GM23248 (cell line): ENCODE results near the gene SUFU. TPM values are rescaled to one million over a fixed set of nuclear protein-coding genes. Genes with fewer than 3 reads are reported as not detected.
A peak's percentile ranks its signal among the peaks of the same experiment; 100 is the strongest.

Experiments used
- DNase-seq: peaks from one replicate; pipeline ENCODE4 v3.0.0-alpha.2; 2015
- H2AFZ ChIP-seq: fragments of 200-600 bp; sonication (generic); 2 replicates; pipeline ENCODE4 v1.6.1; 2016; ENCODE audit warnings: antibody characterized with exemption
- H3F3A ChIP-seq: fragments of 200-600 bp; sonication (generic); 2 replicates; pipeline ENCODE4 v1.6.1; 2016; ENCODE audit warnings: mild to moderate bottlenecking, antibody characterized with exemption, mixed run types; ENCODE audit not compliant: insufficient read depth
- H3K27ac ChIP-seq: fragments of 200-600 bp; sonication (generic); 2 replicates; pipeline ENCODE4 v1.5.1; 2016; ENCODE audit warnings: mild to moderate bottlenecking
- H3K27me3 ChIP-seq: fragments of 200-600 bp; sonication (generic); replicated peaks from 2 replicates; pipeline ENCODE4 v1.6.1; 2016; ENCODE audit warnings: mild to moderate bottlenecking; ENCODE audit not compliant: insufficient read depth
- H3K36me3 ChIP-seq: fragments of 200-600 bp; sonication (generic); 2 replicates; pipeline ENCODE4 v1.6.1; 2016; ENCODE audit warnings: low read depth, mild to moderate bottlenecking
- H3K4me1 ChIP-seq: fragments of 200-600 bp; sonication (generic); 2 replicates; pipeline ENCODE4 v1.6.1; 2016; ENCODE audit warnings: mild to moderate bottlenecking; ENCODE audit not compliant: insufficient read depth
- H3K4me2 ChIP-seq: fragments of 200-600 bp; sonication (generic); one replicate; pipeline ENCODE4 v1.6.1; 2016; ENCODE audit warnings: mild to moderate bottlenecking; ENCODE audit not compliant: unreplicated experiment
- H3K4me3 ChIP-seq: fragments of 200-600 bp; sonication (generic); 2 replicates; pipeline ENCODE4 v1.5.1; 2016; ENCODE audit warnings: mild to moderate bottlenecking
- H3K79me2 ChIP-seq: fragments of 200-600 bp; sonication (generic); 2 replicates; pipeline ENCODE4 v1.6.1; 2016; ENCODE audit warnings: mild to moderate bottlenecking; ENCODE audit not compliant: insufficient read depth
- H3K9ac ChIP-seq: fragments of 200-600 bp; sonication (generic); 2 replicates; pipeline ENCODE4 v1.6.1; 2016; ENCODE audit warnings: mild to moderate bottlenecking
- H3K9me2 ChIP-seq: fragments of 200-600 bp; sonication (generic); 2 replicates; pipeline ENCODE4 v1.6.1; 2016; ENCODE audit warnings: mixed run types, mild to moderate bottlenecking, moderate library complexity; ENCODE audit not compliant: insufficient read depth
- H3K9me3 ChIP-seq: fragments of 200-600 bp; sonication (generic); one replicate; pipeline ENCODE4 v1.6.1; 2017; ENCODE audit warnings: low read depth
- H4K20me1 ChIP-seq: fragments of 200-600 bp; sonication (generic); 2 replicates; pipeline ENCODE4 v1.6.0; 2016; ENCODE audit not compliant: insufficient read depth
- EZH2 ChIP-seq: fragments of 200-600 bp; sonication (generic); IDR thresholded peaks from 2 replicates; pipeline ENCODE4 v1.6.1; 2018; ENCODE audit warnings: antibody characterized with exemption, mild to moderate bottlenecking; ENCODE audit not compliant: insufficient read depth, poor library complexity, severe bottlenecking
- EZH2phosphoT487 ChIP-seq: fragments of 200-600 bp; sonication (generic); IDR thresholded peaks from 2 replicates; pipeline ENCODE4 v1.6.1; 2018; ENCODE audit warnings: antibody characterized with exemption, moderate library complexity, mild to moderate bottlenecking, low read depth; ENCODE audit not compliant: insufficient read depth
- WGBS, 2 experiments: methylation state at CpG; one replicate each; pipeline ENCODE4 v1.1.6; 2015 to 2017; ENCODE audit warnings: low lambda C conversion rate in 2 of 2, low coverage in 1 of 2; ENCODE audit errors: missing lambda C conversion rate in 2 of 2; 5-methylcytosine and 5-hydroxymethylcytosine counted together
- in situ Hi-C: fragments of 300-500 bp; cut with MboI; formaldehyde crosslinking; loops from 2 replicates; pipeline ENCODE4 v1.15.0; 2020
- polyA plus RNA-seq: library from polyadenylated mRNA; unstranded; fragments of >200 nt; fragmentation: Nextera tagmentation; extraction: Ambion mirVana; gene quantifications from 2 replicates; pipeline ENCODE4 v1.2.1, GENCODE V29; 2016
- total RNA-seq: library from RNA; depleted of rRNA; stranded (reverse); fragments of >200 nt; shearing (Covaris generic); gene quantifications from 2 replicates; pipeline ENCODE4 v1.2.3, GENCODE V29; 2014

SUFU gene
- total and polyA plus RNA-seq, 2 experiments from 2014 or later: 3.1 to 5.0 TPM

- Histone ChIP-seq H3K9me2 (no peaks in the 10 kb centered on the region), H3K79me2 (peaks cover 19% of the 10 kb centered on the region), H3K4me2 (no peak overlapping the region), H3K9me3 (no peaks in the 10 kb centered on the region), H3F3A (peaks cover 13% of the 10 kb centered on the region; the same call in 1 of the 2 replicates), H3K9ac (no peak overlapping the region), H3K4me1 (no peaks in the 10 kb centered on the region), H4K20me1 (no peaks in the 10 kb centered on the region), H2AFZ (no peak overlapping the region), H3K27me3 (no peaks in the 10 kb centered on the region), H3K36me3 (peaks cover 40% of the 10 kb centered on the region), H3K4me3 (no peak overlapping the region), H3K27ac (no peak overlapping the region)
- WGBS, 2 experiments: 82 to 83% methylated on average over 17 to 18 of the region's 18 CpGs
- no peak for TF ChIP-seq EZH2
- TF ChIP-seq EZH2phosphoT487: no peak
- DNase-seq: no peak
- in situ Hi-C loops: no loop called here
Measured at GRCh38 chr10:102485093-102485784, 18.5 kb upstream of the SUFU start.

- Histone ChIP-seq H3K4me3 (no peak overlapping the region), H3K9me2 (no peaks in the 10 kb centered on the region), H3K4me2 (no peak overlapping the region), H3K79me2 (peaks cover 78% of the 10 kb centered on the region), H3K27me3 (no peaks in the 10 kb centered on the region), H3K9me3 (no peaks in the 10 kb centered on the region), H3K9ac (no peak overlapping the region), H4K20me1 (no peaks in the 10 kb centered on the region), H2AFZ (no peak overlapping the region), H3F3A (no peaks in the 10 kb centered on the region), H3K27ac (no peak overlapping the region), H3K4me1 (peaks cover 7% of the 10 kb centered on the region), H3K36me3 (peaks cover 18% of the 10 kb centered on the region)
- DNase-seq: no peak
- in situ Hi-C loops: no loop called here
- TF ChIP-seq EZH2: no peak
- TF ChIP-seq EZH2phosphoT487: no peak
- 67 to 78% methylated on average over 4 of the region's 4 CpGs for WGBS, 2 experiments
Measured at GRCh38 chr10:102491136-102491535, 12.6 kb upstream of the SUFU start.

GRCh38 chr10:102492344-102492939 lies 11.3 kb upstream of the SUFU start:
- no peaks in the 10 kb centered on the region for H3K9me2 ChIP-seq
- no peak for DNase-seq
- 90% methylated on average over 6 to 7 of the region's 7 CpGs for WGBS, 2 experiments
- peaks cover 12% of the 10 kb centered on the region for H3K36me3 ChIP-seq
- peaks cover 91% of the 10 kb centered on the region for H3K79me2 ChIP-seq
- no peaks in the 10 kb centered on the region for H3K27me3 ChIP-seq
- no peak overlapping the region for H3K4me2 ChIP-seq
- no peaks in the 10 kb centered on the region for H3K9me3 ChIP-seq
- H3K27ac ChIP-seq: no peak overlapping the region
- H3K9ac ChIP-seq: no peak overlapping the region
- TF ChIP-seq EZH2phosphoT487 (no peak), EZH2 (no peak)
- H3K4me3 ChIP-seq: no peak overlapping the region
- peaks cover 7% of the 10 kb centered on the region for H3K4me1 ChIP-seq
- in situ Hi-C loops: no loop called here
- H2AFZ ChIP-seq: no peak overlapping the region
- H4K20me1 ChIP-seq: no peaks in the 10 kb centered on the region
- H3F3A ChIP-seq: no peaks in the 10 kb centered on the region

- H3K36me3 ChIP-seq: peaks cover 8% of the 10 kb centered on the region
- 24 to 29% methylated on average over 2 of the region's 2 CpGs for WGBS, 2 experiments
- no peaks in the 10 kb centered on the region for H4K20me1 ChIP-seq
- peak overlapping the region; percentile 27; the same call in 1 of the 2 replicates for H3K9ac ChIP-seq
- no peak overlapping the region for H2AFZ ChIP-seq
- H3K9me3 ChIP-seq: no peaks in the 10 kb centered on the region
- in situ Hi-C loops: no loop called here
- H3K4me3 ChIP-seq: no peak overlapping the region
- peaks cover 7% of the 10 kb centered on the region for H3K4me1 ChIP-seq
- no peaks in the 10 kb centered on the region for H3K27me3 ChIP-seq
- peak; percentile 52 for DNase-seq
- H3F3A ChIP-seq: no peaks in the 10 kb centered on the region
- H3K27ac ChIP-seq: peak overlapping the region; percentile 15; the same call in 1 of the 2 replicates
- no peaks in the 10 kb centered on the region for H3K9me2 ChIP-seq
- H3K4me2 ChIP-seq: no peak overlapping the region
- TF ChIP-seq EZH2 (no peak), EZH2phosphoT487 (no peak)
- H3K79me2 ChIP-seq: peaks cover 97% of the 10 kb centered on the region
Measured at GRCh38 chr10:102492983-102493382, 10.8 kb upstream of the SUFU start.
